ENCODE results near the gene GRK4.

GRK4 gene

DNA sequence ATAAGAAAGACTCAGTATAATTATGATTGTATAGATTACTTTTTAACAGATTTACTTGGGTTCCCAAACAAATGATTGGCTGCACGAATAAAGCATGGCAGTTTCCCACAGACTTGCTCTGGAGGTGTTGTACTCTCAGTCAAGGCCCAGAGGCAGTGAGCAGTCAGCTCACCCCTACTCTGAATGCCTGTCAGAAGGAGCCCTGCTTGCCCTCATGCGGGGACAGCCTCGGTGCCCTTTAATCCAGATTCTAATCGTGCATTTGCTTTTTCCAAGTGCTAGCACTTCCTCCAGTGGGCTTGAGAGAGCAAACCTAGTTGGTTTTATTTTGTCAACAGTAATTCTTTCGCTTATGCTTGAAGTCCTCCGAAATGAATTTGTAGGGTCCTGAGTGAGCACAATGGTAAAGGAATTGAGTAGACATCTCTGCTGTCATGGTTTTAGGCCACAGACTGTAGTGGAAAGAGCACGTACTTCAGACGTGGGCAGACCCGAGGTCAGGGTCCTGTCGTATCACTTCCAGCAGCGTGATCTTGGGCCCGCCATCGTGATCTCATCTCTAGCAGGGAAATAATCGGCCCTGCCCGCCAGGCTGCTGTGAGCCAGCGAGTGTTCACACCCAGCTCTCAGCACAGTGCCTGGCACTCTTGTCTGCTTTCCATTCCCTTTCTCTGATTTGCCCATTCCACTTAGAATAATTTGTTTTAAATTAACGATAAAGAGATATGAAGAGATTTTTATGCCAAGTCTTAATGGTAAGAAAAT is 48.3 kb downstream of the GRK4 start:
- DNase-seq (ENCODE audit: low spot score), result no peak

DNA sequence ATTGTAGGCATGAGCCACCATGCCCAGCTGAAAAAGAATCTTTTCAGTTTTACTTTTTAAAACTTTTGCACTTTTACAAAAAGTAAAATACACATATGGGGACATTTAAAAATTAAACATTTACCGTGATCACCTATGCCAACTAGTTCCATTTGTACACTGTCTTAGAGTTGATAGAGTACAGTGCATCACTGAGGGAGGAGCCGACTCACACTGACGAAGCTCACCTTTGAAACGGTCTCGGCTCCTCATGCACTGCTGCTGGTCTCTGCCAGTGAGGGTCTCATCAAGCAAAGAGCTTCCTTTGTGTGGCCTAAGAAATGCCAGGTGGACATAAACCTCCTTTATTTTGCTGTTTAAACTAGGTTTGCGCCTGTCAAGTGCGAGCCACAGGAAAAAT is 50.0 kb downstream of the GRK4 start:
- DNase-seq (ENCODE audit: low spot score), result no peak

DNA sequence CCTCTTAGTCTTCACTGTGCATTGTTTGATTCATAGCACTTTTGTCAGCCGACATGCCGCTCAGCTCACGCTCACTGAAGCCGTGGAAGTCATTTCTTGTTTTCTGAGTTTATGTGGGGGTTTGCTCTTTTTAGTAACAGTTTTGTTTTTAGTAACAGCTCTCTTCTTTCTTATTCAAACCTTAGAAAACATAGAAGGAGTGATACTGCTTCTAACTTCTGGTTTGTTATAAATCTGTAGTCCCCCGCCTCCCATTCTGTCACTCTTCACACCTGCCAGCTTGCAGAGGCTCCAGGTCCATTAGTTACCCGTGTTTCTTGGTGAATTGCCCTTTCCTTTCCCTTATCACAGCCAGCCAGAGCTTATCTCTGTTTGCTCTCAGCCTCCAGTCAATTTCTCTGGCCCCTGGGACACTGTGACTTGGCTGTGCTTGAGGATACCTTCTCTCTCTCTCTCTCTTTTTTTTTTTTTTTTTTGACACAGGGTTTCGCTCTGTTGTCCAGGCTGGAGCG is 50.5 kb downstream of the GRK4 start:
- no peak for DNase-seq (ENCODE audit: low spot score)

DNA sequence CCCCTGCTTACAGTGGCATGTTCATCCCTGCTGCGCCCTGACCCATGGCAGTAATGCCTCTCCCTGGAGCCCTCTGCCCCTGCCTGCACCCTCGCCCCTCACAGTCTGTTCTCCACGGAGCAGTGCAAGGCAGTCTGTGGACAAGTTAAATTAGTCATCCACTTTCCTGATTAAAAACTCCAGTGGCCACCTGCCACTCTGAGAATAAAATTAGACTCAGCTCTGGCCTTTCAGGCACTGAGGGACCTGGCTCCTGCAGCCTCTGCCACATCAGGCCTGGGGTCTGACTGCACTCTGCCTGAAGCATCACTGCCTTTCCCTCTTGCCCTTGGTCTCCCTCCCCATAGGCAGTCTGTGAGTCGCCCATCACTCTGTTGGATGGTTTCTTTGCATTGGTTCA is 53.6 kb downstream of the GRK4 start:
- no peak for DNase-seq (ENCODE audit: low spot score)

DNA sequence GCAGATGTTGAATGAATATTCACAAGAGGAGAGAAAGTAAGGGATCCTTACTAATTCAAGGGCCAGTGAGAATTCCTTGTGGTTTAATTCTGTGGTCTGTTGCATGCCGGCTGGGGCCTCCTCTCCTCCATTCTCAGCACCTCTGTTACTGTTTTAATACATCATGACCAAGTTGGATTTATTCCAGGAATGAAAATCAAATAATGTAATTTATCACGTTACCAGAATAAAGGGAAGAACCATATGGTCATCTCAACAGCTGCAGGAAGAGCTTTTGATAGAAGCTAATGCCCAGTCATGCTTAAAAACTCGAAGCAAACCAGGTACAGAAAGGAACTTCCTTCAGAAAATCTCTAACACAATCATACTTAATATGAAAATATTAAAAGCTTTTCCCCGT is 54.1 kb downstream of the GRK4 start:
- no peak for DNase-seq (ENCODE audit: low spot score)

DNA sequence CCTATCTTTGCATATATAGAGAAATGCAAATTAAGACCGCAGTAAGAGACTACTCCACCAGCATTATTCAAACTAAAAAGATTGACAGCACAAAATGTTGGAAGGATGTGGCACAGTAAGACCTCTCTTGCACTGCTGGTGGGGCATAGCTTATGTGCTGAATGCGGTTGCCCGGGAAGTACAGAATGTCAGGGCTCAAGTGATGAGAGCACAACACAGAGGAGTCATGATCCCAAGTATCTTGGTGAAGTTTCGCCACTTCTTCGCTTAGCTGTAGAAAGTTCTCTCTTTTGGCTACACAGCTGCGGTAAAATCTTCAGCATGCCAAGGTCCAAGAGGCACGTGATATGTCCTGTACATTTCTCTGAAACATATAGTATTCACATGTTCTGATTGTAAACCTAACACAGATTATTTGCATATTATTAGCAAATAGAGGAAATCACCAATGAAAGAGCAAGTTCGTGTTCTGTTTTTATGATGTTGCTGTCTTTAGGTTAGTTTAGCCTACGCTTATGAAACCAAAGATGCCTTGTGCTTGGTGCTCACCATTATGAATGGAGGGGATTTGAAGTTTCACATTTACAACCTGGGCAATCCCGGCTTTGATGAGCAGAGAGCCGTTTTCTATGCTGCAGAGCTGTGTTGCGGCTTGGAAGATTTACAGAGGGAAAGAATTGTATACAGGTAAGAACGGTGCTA is 55.9 kb downstream of the GRK4 start:
- no peak for DNase-seq (ENCODE audit: low spot score)

DNA sequence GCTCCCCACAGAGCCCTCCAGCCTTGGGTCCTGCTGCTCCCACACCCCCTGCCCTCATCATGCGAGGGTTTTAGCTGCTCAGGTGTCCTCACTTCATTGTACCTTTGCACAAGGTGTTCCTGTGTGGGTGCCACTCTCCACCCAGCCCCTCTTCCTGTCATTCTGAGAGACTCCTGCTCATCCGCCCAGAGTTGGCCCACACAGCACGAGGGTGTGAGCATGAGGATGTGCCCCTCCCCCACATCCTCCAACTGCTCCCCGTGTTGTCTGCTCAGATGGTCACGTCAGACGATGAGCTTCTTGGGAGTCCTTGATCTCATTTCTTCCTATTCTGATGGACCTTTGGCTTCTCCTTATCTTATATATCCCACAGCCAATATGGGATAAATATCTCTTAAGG is 57.8 kb downstream of the GRK4 start:
- no peak for DNase-seq (ENCODE audit: low spot score)

DNA sequence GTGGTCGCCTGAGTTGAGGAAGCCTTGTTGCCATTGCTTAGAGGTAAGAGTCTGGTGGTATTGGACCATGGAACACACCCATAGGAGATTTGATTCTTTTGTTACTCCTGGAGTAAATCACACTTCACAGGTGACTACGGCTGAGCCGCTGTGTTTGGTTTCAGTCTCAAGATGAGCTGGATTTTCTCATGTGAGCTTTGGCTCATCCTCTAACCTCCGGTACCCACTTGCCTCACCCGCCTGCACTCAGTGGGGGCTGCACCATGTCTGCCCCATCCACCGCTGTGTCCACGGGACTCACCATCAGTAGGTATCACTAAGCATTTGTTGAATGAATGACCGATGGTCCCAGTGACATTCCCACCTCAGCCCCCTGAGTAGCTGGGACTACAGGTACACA is 58.3 kb downstream of the GRK4 start:
- no peak for DNase-seq (ENCODE audit: low spot score)

DNA sequence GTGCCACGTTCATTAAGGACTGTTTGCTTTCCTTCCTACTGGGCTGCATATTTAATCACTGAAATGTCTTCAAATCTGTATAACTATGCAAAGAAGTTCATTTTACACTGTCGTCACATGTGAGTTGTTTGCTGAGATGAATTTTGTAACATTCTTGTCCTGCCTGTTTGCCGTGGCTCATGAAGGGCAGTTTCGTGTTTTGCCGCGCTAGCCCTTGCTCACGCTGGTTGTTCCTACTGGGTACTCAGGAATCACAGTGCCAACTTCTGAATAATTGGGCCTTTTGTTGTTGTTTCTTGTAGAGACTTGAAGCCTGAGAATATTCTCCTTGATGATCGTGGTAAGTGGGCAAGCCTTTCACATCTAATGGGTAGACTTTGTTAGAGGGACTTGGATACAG is 58.7 kb downstream of the GRK4 start:
- no peak for DNase-seq (ENCODE audit: low spot score)

DNA sequence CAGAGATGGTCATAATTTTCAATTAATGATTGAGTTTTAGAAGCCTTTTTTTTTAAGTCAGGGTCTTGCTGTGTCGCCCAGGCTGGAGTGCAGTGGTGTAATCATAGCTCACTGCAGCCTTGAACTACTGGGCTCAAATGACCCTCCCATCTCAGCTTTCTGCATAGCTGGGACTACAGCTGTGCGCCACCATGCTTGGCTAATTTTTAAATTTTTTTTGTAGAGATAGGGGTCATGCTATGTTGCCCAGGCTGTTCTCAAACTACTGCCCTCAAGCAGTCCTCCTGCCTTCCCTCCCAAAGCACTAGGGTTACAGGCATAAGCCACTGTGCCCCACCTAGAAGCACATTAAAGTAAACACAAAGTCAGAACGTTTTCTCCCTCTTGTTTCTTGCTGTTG is 59.3 kb downstream of the GRK4 start:
- DNase-seq (ENCODE audit: low spot score), result no peak

DNA sequence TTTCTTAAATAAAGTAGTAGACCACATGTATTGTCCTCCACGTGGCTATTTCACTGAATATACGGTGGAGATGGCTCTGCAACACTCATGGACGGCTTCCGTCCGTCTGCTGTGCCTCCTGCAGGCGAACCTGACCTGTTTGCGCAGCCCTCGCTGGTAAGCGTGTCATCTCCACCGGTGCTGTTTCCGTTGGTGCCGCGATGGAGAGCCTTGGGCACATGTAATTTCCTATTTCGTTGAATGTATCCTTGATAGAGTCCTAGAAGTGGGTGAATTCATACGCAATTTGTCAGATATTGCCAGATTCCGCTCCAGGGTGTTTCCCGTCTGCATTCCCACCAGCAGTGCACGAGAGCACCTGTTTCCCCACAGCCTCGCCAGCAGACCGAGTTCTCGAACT is 62.5 kb downstream of the GRK4 start:
- no peak for DNase-seq (ENCODE audit: low spot score)

DNA sequence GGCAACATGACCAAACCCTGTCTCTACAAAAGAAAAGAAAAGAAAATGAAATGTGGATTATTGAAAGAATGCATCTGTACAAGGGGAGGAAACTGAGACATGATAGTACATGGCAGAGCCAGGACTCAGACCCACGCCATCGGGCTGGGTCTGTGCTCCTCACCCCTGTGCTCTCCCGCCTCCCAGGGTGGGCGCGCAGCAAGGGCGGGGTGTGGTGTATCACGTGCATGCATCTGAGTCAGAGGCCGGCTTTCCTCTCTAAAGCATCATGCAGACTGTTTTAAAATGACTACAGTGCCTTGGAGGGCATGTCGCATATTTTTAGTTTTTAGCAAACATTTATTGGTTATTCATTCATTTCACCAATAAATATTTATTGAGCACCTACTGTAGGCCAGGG is 63.2 kb downstream of the GRK4 start:
- no peak for DNase-seq (ENCODE audit: low spot score)

DNA sequence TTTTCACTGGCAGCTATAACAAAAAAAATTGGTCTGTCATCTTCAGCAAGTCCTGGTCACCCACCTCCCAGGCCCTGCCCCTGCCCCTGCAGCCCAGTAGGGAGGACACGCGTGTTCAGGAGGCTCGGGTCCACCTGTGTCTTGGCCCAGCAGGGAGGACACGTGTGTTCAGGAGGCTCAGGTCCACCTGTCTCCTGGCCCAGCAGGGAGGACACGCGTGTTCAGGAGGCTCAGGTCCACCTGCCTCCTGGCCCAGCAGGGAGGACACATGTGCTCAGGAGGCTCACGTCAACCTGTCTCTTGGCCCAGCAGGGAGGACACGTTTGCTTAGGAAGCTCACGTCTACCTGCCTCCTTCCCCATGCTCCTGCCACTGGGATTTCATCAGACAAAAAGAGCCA is 66.1 kb downstream of the GRK4 start:
- no peak for DNase-seq (ENCODE audit: low spot score)

DNA sequence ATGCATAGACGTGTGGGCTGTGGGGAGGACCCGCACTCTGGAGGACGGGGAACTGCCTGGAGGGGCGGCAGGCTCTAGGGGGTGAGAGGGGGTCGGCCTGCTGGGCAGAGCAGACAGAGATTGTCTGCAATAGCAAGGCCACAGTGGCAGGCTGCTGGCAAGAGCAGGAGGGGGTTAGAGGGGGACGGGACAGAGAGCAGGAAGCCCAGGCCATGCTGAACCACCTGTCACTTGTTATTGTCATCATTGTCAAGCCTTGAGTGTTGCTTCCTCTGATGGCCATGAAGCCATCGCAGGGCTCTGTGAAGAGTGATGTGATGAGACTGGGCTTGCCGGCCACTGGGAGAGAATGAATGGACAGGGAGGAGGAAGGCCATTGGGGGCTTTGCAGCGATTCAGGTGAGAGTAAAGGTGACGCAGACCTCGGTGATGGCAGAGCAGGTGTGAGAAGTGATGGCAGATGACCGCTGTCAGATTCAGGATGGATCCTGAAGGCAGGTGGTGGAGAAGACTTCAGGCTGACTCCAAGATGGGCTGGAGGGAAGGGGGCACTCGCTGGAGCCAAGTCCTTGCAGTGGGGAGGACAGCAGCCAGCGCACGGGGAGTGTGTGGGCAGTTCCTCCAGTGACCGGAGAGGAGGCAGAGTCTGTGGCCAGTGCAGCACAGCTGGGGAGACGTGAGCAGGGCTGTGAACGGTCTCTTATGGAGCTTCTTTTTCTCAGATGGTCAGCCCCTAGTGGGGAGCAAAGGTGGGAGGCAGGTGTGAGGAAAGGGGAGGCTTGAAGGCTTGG is 67.4 kb downstream of the GRK4 start:
- DNase-seq (ENCODE audit: low spot score), result no peak

DNA sequence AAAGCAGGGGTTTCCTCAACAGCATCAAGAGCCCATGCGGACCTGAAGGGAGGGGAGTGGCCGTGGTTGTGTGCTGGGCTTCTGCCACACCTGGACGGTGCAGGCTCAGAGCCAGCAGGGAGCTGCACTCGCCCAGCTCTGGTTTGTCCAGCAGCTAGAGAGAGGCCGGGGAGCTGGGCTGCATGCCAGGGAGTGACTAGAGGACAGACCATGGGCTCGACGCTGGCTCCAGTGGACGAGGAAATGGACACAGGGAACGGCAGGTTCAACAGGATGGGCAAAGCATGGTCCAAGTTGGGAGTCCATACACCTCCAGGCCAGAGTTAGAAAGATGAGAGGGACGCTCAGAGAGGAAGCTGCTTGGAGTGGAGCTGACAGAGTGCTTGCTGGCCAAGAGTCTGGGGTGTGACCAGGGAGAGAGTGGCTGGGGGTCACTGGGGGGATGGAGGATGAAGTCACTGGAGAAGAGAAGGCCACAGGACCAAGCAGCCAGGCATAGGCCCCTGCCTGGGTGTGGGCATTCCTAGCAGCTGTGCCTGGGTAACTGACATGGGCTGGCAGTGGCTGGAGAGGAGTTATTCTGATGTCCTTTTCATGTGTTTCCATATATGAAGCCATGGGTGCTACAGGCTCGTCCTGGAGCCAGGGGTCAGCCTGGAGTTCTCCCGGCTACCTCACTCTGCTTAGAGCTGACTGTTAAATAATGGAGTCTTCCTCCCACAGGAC is 68.1 kb downstream of the GRK4 start:
- DNase-seq (ENCODE audit: low spot score), result peak; percentile 35

DNA sequence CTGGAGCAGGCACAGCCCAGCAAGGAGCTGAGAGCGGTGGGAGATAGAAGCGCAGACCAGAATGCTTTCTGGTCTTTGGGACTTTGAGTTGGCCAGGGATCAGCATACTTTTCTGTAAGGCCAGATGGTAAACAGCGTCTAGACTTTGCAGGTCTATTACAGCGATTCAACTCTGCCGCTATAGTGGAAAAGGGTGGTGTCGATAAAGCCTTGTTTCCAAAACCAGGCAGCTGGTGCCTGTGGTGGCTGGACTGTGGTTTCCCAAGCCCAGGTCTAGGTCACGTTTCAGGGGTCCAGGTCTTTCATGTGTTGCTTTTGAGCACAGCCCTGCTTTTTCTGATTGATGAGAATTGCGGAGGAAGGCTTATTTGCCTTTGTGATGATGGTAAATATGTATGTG is 70.9 kb downstream of the GRK4 start:
- no peak for DNase-seq (ENCODE audit: low spot score)

DNA sequence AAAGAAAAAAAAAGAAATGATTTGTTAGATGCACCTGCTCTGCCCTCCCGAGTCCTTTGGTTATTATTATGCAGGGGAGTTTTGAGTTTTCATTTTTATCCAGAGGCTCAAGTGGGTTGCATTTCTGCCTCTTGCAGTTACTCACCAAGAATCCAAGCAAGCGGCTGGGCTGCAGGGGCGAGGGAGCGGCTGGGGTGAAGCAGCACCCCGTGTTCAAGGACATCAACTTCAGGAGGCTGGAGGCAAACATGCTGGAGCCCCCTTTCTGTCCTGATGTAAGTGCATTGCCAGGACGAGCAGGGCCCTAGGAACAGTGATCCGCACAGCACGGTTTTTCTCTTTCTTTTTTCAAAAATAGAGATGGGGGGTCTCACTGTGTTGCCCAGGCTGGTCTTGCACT is 71.9 kb downstream of the GRK4 start:
- DNase-seq (ENCODE audit: low spot score), result no peak

DNA sequence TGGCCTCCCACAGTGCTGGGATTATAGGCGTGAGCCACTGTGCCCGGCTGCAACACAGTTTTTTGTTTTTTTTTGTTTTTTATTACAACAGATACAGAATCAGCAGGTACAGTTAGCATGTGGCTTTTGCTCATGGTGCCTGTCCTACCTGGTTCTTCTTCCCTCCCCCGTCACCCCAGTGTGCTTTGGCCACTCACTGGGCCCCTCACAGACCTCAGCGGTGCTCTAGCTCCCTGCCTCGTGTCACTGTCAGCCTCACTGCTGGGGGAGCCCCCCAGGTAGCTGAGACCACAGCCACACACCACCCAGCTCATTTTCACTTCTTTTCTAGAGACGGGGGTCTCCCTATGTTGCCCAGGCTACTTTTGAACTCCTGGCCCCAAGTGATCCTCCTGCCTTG is 72.3 kb downstream of the GRK4 start:
- no peak for DNase-seq (ENCODE audit: low spot score)

DNA sequence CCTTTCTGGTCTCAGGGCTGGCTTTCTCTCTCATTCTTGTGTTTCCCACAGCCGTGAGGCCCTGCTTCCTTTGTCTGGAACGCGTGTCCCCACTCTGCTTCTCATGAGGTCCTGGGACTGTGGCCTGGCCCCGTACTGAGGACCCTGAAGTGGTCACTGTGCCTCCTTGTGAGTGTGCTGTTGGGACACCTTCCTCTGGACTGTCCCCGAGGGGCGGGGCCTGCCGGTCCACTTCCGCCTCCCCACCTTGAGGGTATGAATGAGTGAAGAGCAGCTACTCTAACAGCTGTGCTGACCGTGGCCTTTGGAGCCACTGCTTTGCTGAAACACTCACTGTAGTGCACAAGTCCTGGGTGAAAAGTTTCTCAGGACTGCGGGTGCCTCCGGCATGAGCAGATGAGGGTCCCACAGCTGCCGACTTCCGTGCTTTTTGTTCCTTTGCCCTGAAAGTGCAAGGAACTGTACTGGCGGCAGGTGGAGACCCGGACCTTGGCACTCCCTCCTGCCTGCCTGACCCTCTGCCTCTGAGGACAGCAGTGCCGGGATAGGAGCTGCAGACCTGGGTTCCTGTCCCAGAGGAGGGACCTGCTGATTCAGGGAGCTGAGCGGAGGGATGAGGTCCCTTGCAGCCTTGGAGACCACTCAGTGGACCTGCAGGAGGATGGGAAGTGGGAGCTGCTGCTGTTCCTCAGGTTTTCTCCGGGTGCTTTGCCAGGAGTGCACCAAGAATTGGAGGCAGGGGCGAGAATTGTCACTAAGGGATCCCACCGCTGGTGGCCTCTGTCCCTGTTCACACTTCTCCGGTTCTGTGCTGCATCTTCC is 73.0 kb downstream of the GRK4 start:
- no peak for DNase-seq (ENCODE audit: low spot score)

DNA sequence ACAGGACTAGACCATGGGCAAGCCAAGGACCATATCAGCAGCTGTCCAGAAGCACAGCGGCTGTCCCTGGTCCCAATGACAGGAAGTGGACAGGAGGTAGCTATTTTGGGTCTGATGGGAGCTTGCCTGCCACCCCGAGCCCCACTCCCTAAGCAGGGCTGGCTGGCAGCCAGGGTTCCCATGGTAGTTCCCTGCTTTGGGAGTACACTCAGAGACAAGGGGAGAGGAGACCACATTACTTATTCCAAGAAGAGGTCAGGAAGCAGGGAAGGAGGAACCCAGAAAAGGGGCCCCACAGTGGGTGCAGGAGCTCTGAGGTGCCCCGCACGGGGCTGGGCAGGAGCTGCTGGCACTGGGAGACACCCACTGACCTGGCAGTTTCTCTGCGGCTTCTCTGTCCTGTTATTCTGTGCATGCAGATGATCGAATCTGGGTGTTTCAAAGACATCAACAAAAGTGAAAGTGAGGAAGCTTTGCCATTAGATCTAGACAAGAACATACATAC is 74.6 kb downstream of the GRK4 start:
- peak; percentile 55 for DNase-seq (ENCODE audit: low spot score)

DNA sequence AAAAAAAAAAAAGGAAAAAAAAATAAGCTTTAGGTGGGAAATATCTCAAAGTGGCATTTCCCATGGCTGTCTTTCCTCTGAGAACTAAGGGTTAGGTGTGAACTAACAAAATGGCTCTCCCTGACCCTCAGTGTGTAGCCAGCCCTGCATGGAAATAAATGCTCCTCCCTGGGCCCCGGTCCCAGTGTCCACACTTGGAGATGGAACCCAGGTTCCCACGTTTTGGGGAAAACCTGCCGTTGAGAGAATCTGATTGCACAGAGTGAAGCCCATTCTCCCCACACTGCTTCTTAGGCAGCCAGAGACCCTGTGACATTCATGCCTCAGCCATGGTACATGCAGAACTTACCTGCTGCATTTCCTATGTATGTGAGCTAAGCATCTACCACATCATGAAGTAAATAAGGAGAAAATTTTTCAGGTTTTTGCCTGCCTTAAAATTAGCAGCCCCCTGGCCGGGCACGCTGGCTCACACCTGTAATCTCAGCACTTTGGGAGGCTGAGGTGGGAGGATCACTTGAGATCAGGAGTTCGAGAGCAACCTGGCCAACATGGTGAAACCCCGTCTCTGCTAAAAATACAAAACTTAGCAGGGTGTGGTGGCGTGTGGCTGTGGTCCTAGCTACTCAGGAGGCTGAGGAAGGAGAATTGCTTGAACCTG is 76.5 kb downstream of the GRK4 start:
- no peak for DNase-seq (ENCODE audit: low spot score)

Data from hepatic stellate cell (primary cell).